ENCODE measurements around the gene NTM. TPM values are rescaled to one million over a fixed set of nuclear protein-coding genes. Genes with fewer than 3 reads are reported as not detected.

NTM gene
- total and polyA plus RNA-seq, 2 of the 8 experiments (the other 6 are each of a cell fraction or from before 2014, with no cell fraction given) = 13.4 to 20.0 TPM

GRCh38 chr11:131421066-131421855 lies 50.8 kb downstream of the NTM start:
- H4K91ac ChIP-seq (replicated peaks; ENCODE audit: insufficient read length, low read length) = no peak overlapping the region
- no peaks in the 10 kb centered on the region for H3K36me3 ChIP-seq (ENCODE audit: control insufficient read depth in 2 of 4, insufficient read depth in 4 of 4, low read length in 3 of 4)
- no peak overlapping the region for H2BK20ac ChIP-seq (ENCODE audit: low read length)
- H3K4ac ChIP-seq (replicated peaks; ENCODE audit: insufficient read length, low read depth, low read length) = no peak overlapping the region
- H4K20me1 ChIP-seq (replicated peaks in 1 of 2; ENCODE audit: control insufficient read depth in 1 of 2, insufficient read depth in 2 of 2, low read length in 2 of 2) = peaks cover 0 to 2% of the 10 kb centered on the region in 2 experiments
- no peak overlapping the region for H3K4me2 ChIP-seq (ENCODE audit: insufficient read depth in 1 of 2, low read depth in 2 of 2, low read length in 2 of 2)
- no peak overlapping the region for H4K5ac ChIP-seq (ENCODE audit: insufficient read length, low read depth, low read length)
- 93% methylated on average over 9 of the region's 10 CpGs; no CpG with 5 or more reads in 1 of the 2 experiments for WGBS, 2 experiments (ENCODE audit: extremely low coverage in 1 of 2, insufficient coverage in 1 of 2, insufficient read length in 1 of 2, insufficient replicate concordance in 2 of 2, low coverage in 1 of 2, low lambda C conversion rate in 2 of 2, missing lambda C conversion rate in 1 of 2)
- H2BK15ac ChIP-seq (ENCODE audit: low read length) = no peak overlapping the region
- no peak overlapping the region for H2AFZ ChIP-seq (ENCODE audit: low read length)
- FAIRE-seq = no peak
- H2BK120ac ChIP-seq (replicated peaks; ENCODE audit: low read depth, low read length) = no peak overlapping the region
- no peaks in the 10 kb centered on the region for H3K27me3 ChIP-seq (replicated peaks in 1 of 4; ENCODE audit: control insufficient read depth in 3 of 4, extremely low read depth in 1 of 4, insufficient read depth in 3 of 4, low read length in 3 of 4)
- no peak for DNase-seq (ENCODE audit: low read depth in 1 of 2, low spot score in 2 of 2)
- no peak overlapping the region for H2BK12ac ChIP-seq (ENCODE audit: low read depth, low read length)
- H3K18ac ChIP-seq (ENCODE audit: extremely low read depth, low read length) = no peak overlapping the region; the same call in 1 of the 2 replicates
- H3K56ac ChIP-seq (replicated peaks; ENCODE audit: insufficient read length, low read depth, low read length) = no peak overlapping the region
- H3K23ac ChIP-seq (ENCODE audit: insufficient read length) = no peak overlapping the region
- ChIA-PET CTCF (ENCODE audit: partially characterized antibody) (interaction anchor here (1.3 kb wide), 1 partner anchor 253 kb away, joined by 4 read pairs; no protein-coding TSS in a partner anchor), POLR2A (ENCODE audit: partially characterized antibody) (no interaction called here)
- no peak overlapping the region for H3K4me3 ChIP-seq (ENCODE audit: extremely low read depth in 1 of 4, insufficient read depth in 2 of 4, low read depth in 3 of 4, low read length in 4 of 4)
- no peaks in the 10 kb centered on the region for H3K79me2 ChIP-seq (ENCODE audit: control insufficient read depth in 1 of 2, insufficient read depth in 2 of 2, low read length in 2 of 2)
- H3K9me3 ChIP-seq (ENCODE audit: insufficient read depth in 2 of 2, low read depth in 1 of 2, low read length in 1 of 2) = no peaks in the 10 kb centered on the region
- no peak overlapping the region for H3K14ac ChIP-seq (ENCODE audit: insufficient read length)
- H3K27ac ChIP-seq (ENCODE audit: low read depth, low read length) = no peak overlapping the region
- H3K23me2 ChIP-seq (ENCODE audit: low read depth, low read length) = no peaks in the 10 kb centered on the region
- H3K4me1 ChIP-seq (replicated peaks in 1 of 4; ENCODE audit: control insufficient read depth in 3 of 4, insufficient read depth in 4 of 4, low read length in 3 of 4) = peaks cover 0 to 4% (median 0%) of the 10 kb centered on the region in 4 experiments; a peak in 1 of 7 replicates
- no peak overlapping the region for H2AK5ac ChIP-seq (ENCODE audit: low read depth, low read length)
- no peak overlapping the region for H4K8ac ChIP-seq (ENCODE audit: extremely low read depth, insufficient read depth, low read length)
- no peaks in the 10 kb centered on the region; the same call in 1 of the 2 replicates for H3K79me1 ChIP-seq (ENCODE audit: low read depth, low read length)
- H2BK5ac ChIP-seq (ENCODE audit: low read depth, low read length) = no peak overlapping the region
- no peak overlapping the region for H3K9ac ChIP-seq (replicated peaks in 1 of 4; ENCODE audit: extremely low read depth in 1 of 4, low read depth in 3 of 4, low read length in 3 of 4)
- TF ChIP-seq SP2 (IDR thresholded peaks at IDR 0.05; ENCODE audit: low read length) (no peak), TCF12 (IDR thresholded peaks at IDR 0.05; ENCODE audit: low read depth, low read length) (no peak), SUZ12 (IDR thresholded peaks at IDR 0.05; ENCODE audit: low read length) (no peak), SIRT6 (IDR thresholded peaks at IDR 0.05; ENCODE audit: low read length) (no peak), CHD1 (IDR thresholded peaks at IDR 0.05; ENCODE audit: low read depth, low read length) (no peak), ATF2 (IDR thresholded peaks at IDR 0.05; ENCODE audit: low read length) (no peak), EP300 (IDR thresholded peaks at IDR 0.05; ENCODE audit: borderline replicate concordance in 1 of 2, low read depth in 2 of 2, low read length in 2 of 2) (no peak), GABPA (IDR thresholded peaks at IDR 0.05; ENCODE audit: borderline replicate concordance, insufficient read depth, low read length) (no peak), BRCA1 (IDR thresholded peaks at IDR 0.05; ENCODE audit: low read depth, low read length) (no peak), SP1 (IDR thresholded peaks at IDR 0.05; ENCODE audit: low read depth, low read length) (no peak)
